GM19240 (cell line): Measurements from ENCODE around the gene CLPSL2.

Experiments used
- DNase-seq: peaks from one replicate; pipeline ENCODE4 v3.0.0; 2011; ENCODE audit warnings: low spot score; ENCODE audit not compliant: insufficient read length

Gene CLPSL2

GRCh38 chr6:35786810-35787209 lies 10.4 kb downstream of the CLPSL2 start:
- no peak for DNase-seq

- no peak for DNase-seq
Observed at GRCh38 chr6:35787266-35788218, 11.1 kb downstream of the CLPSL2 start.

- no peak for DNase-seq
Observed at GRCh38 chr6:35788423-35788982, 12.1 kb downstream of the CLPSL2 start.

- no peak for DNase-seq
Observed at GRCh38 chr6:35790683-35791082, 14.3 kb downstream of the CLPSL2 start.

- no peak for DNase-seq
Observed at GRCh38 chr6:35794536-35795452, 18.4 kb downstream of the CLPSL2 start.

GRCh38 chr6:35795453-35796071 lies 19.2 kb downstream of the CLPSL2 start:
- DNase-seq = no peak

GRCh38 chr6:35796236-35796635 lies 19.8 kb downstream of the CLPSL2 start:
- DNase-seq = no peak

- DNase-seq = no peak
Observed at GRCh38 chr6:35797837-35798526, 21.6 kb downstream of the CLPSL2 start.

GRCh38 chr6:35798706-35799105 lies 22.3 kb downstream of the CLPSL2 start:
- no peak for DNase-seq

GRCh38 chr6:35801148-35801547 lies 24.8 kb downstream of the CLPSL2 start:
- DNase-seq = no peak

GRCh38 chr6:35804996-35805736 lies 28.8 kb downstream of the CLPSL2 start, which contains the start of gene LHFPL5:
TSS of gene LHFPL5 (plus strand) at chr6:35805352. CDS start at chr6:35805671, 319 bp downstream.
- peak; percentile 63 for DNase-seq

- DNase-seq = no peak
Observed at GRCh38 chr6:35808688-35809087, 32.3 kb downstream of the CLPSL2 start.

GRCh38 chr6:35809809-35810208 lies 33.4 kb downstream of the CLPSL2 start:
- DNase-seq = no peak

GRCh38 chr6:35810971-35811698 lies 34.7 kb downstream of the CLPSL2 start:
- no peak for DNase-seq

GRCh38 chr6:35811699-35811995 lies 35.2 kb downstream of the CLPSL2 start:
- DNase-seq = no peak

- no peak for DNase-seq
Observed at GRCh38 chr6:35817515-35817914, 41.1 kb downstream of the CLPSL2 start.

GRCh38 chr6:35823601-35824000 lies 47.2 kb downstream of the CLPSL2 start:
- no peak for DNase-seq

- DNase-seq = no peak
Observed at GRCh38 chr6:35824552-35825192, 48.3 kb downstream of the CLPSL2 start.
